CD14-positive monocyte (primary cell): ENCODE results near the gene HTR6. TPM values are rescaled to one million over a fixed set of nuclear protein-coding genes. Genes with fewer than 3 reads are reported as not detected.

ENCODE experiments used
- DNase-seq, 3 donors: peaks; one replicate each; pipeline ENCODE4 v3.0.0-alpha.2; 2011 to 2022
- H2AFZ ChIP-seq: 2 replicates; pipeline ENCODE4 v1.6.0; 2012; ENCODE audit warnings: mild to moderate bottlenecking, low read depth, low read length, inconsistent platforms; ENCODE audit not compliant: insufficient read depth, poor library complexity, severe bottlenecking
- H3K27ac ChIP-seq, 2 donors: 1 replicate in 1 of 2; 2 replicates in 1 of 2; pipeline ENCODE4 v1.5.1; 2012 to 2013; ENCODE audit warnings: low read length in 2 of 2, control low read depth in 1 of 2, inconsistent platforms in 1 of 2, low read depth in 1 of 2, mild to moderate bottlenecking in 1 of 2
- H3K27me3 ChIP-seq, 2 donors: one replicate each; pipeline versions ENCODE4 v1.6.0 to v1.6.1; 2011 to 2013; ENCODE audit warnings: low read length in 2 of 2; ENCODE audit not compliant: control insufficient read depth in 2 of 2, insufficient read depth in 2 of 2
- H3K36me3 ChIP-seq, 2 donors: replicated peaks in 1 of 2; 1 replicate in 1 of 2; 2 replicates in 1 of 2; pipeline versions ENCODE4 v1.5.1 to v1.6.1; 2012 to 2013; ENCODE audit warnings: low read length in 2 of 2, control low read depth in 1 of 2, inconsistent platforms in 1 of 2, mild to moderate bottlenecking in 1 of 2; ENCODE audit not compliant: insufficient read depth in 2 of 2, control insufficient read depth in 1 of 2
- H3K4me1 ChIP-seq, 2 donors: 1 replicate in 1 of 2; 2 replicates in 1 of 2; pipeline versions ENCODE4 v1.5.1 to v1.6.1; 2012 to 2013; ENCODE audit warnings: low read length in 2 of 2, control low read depth in 1 of 2, inconsistent platforms in 1 of 2, mild to moderate bottlenecking in 1 of 2, moderate library complexity in 1 of 2; ENCODE audit not compliant: insufficient read depth in 2 of 2, control insufficient read depth in 1 of 2
- H3K4me2 ChIP-seq: replicated peaks from 2 replicates; pipeline ENCODE3; 2012; ENCODE audit warnings: low read length, moderate library complexity, mild to moderate bottlenecking; ENCODE audit not compliant: poor library complexity, severe bottlenecking; ENCODE audit errors: extremely low read depth
- H3K4me3 ChIP-seq, 3 experiments: fragments of 200-600 bp in 1 of 3; sonication (generic) in 1 of 3; replicated peaks in 1 of 3; 1 replicate in 2 of 3; 2 replicates in 1 of 3; pipeline ENCODE4 v1.5.1; 2011 to 2013; ENCODE audit warnings: low read length in 3 of 3, mild to moderate bottlenecking in 3 of 3, control low read depth in 2 of 3, low read depth in 2 of 3, inconsistent platforms in 1 of 3, moderate library complexity in 1 of 3
- H3K79me2 ChIP-seq: 2 replicates; pipeline ENCODE4 v1.6.0; 2012; ENCODE audit warnings: mild to moderate bottlenecking, control low read depth, inconsistent platforms, low read length, moderate library complexity; ENCODE audit not compliant: insufficient read depth
- H3K9ac ChIP-seq: 2 replicates; pipeline ENCODE4 v1.6.0; 2017; ENCODE audit warnings: low read length, mild to moderate bottlenecking; ENCODE audit not compliant: insufficient read depth, poor library complexity, severe bottlenecking
- H3K9me3 ChIP-seq, 2 donors: replicated peaks in 1 of 2; 1 replicate in 1 of 2; 2 replicates in 1 of 2; pipeline versions ENCODE4 v1.5.1 to v1.6.1; 2012 to 2013; ENCODE audit warnings: low read length in 2 of 2, control low read depth in 1 of 2; ENCODE audit not compliant: control insufficient read depth in 1 of 2, insufficient read depth in 1 of 2
- H4K20me1 ChIP-seq: 2 replicates; pipeline ENCODE4 v1.6.0; 2012; ENCODE audit warnings: mild to moderate bottlenecking, low read length, control low read depth, moderate library complexity; ENCODE audit not compliant: insufficient read depth
- H3K27ac Mint-ChIP-seq, 7 donors: one replicate each; pipeline ENCODE4 v1.8.0; 2020; ENCODE audit warnings: mild to moderate bottlenecking in 7 of 7, mixed read lengths in 7 of 7, moderate library complexity in 6 of 7, inconsistent platforms in 2 of 7
- H3K27me3 Mint-ChIP-seq, 3 donors: one replicate each; pipeline ENCODE4 v1.8.0; 2021 to 2022; ENCODE audit warnings: low read depth in 3 of 3, mild to moderate bottlenecking in 3 of 3, mixed read lengths in 3 of 3, moderate library complexity in 3 of 3, inconsistent platforms in 1 of 3
- H3K36me3 Mint-ChIP-seq, 2 donors: one replicate each; pipeline ENCODE4 v1.8.0; 2020; ENCODE audit warnings: mixed read lengths in 2 of 2, inconsistent platforms in 1 of 2, mild to moderate bottlenecking in 1 of 2
- H3K4me1 Mint-ChIP-seq: one replicate; pipeline ENCODE4 v1.8.0; 2020; ENCODE audit warnings: mild to moderate bottlenecking, mixed read lengths
- H3K4me3 Mint-ChIP-seq, 2 donors: one replicate each; pipeline ENCODE4 v1.8.0; 2020; ENCODE audit warnings: mild to moderate bottlenecking in 2 of 2, mixed read lengths in 2 of 2, moderate library complexity in 1 of 2
- H3K9me3 Mint-ChIP-seq, 7 donors: one replicate each; pipeline ENCODE4 v1.8.0; 2020 to 2022; ENCODE audit warnings: mixed read lengths in 7 of 7, mild to moderate bottlenecking in 6 of 7, moderate library complexity in 6 of 7, inconsistent platforms in 2 of 7
- CTCF ChIP-seq: fragments of 200-600 bp; IDR thresholded peaks from one replicate; pipeline ENCODE4 v1.8.0; 2022; ENCODE audit warnings: antibody characterized with exemption, mild to moderate bottlenecking
- WGBS: methylation state at CpG from one replicate; pipeline ENCODE4 v1.1.5; 2013; ENCODE audit warnings: missing lambda C conversion rate; ENCODE audit not compliant: insufficient coverage; 5-methylcytosine and 5-hydroxymethylcytosine counted together
- intact Hi-C, 2 donors: fragments of 100-400 bp; cut with micrococcal nuclease; formaldehyde crosslinking; loops; one replicate each; pipeline versions ENCODE4 v1.15.0 to v1.15.1; 2023
- polyA plus RNA-seq, 3 donors: library from polyadenylated mRNA; depleted of rRNA in 1 of 3; unstranded in 2 of 3; stranded (reverse) in 1 of 3; fragments of 300-500 nt in 2 of 3; fragments of >200 nt in 1 of 3; fragmentation: Illumina TruSeq in 2 of 3; gene quantifications; 1 replicate in 2 of 3; 2 replicates in 1 of 3; pipeline ENCODE4 v1.2.3, GENCODE V29; 2012 to 2021

Gene HTR6
- polyA plus RNA-seq, 3 donors, result not detected

DNA sequence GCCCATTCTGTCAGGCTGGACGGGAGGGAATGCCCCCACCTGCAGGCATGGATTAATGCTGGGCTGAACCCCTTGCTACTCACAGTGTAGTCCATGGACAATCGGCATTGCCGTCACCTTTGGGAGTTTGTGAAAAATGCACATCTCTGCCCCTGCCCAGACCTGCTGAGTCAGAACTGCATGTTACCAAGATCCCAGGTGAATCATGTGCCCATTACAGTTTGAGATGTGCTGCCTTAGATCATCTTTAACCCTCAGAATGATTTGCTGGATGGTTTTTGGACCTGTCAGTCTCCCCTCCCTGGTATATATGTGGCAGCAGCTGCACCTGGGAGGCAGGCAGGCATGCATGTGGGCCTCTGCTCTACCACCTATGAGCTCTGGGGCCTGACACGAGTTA, 15.0 kb downstream of the HTR6 start:
- Mint-ChIP-seq H3K4me3 (no peak overlapping the region), H3K36me3 (peaks cover 6 to 9% of the 10 kb centered on the region in 2 donors), H3K27me3 (peaks cover 1 to 5% (median 4%) of the 10 kb centered on the region in 3 donors), H3K27ac (no peak overlapping the region), H3K9me3 (no peaks in the 10 kb centered on the region), H3K4me1 (no peaks in the 10 kb centered on the region)
- no peaks in the 10 kb centered on the region for H3K9me3 ChIP-seq
- no peaks in the 10 kb centered on the region for H4K20me1 ChIP-seq
- no peak overlapping the region for H3K27ac ChIP-seq
- H2AFZ ChIP-seq, result no peak overlapping the region
- no peak overlapping the region for H3K4me2 ChIP-seq
- H3K4me1 ChIP-seq, result no peaks in the 10 kb centered on the region
- H3K9ac ChIP-seq, result no peak overlapping the region
- TF ChIP-seq CTCF, result no peak
- no peak for DNase-seq
- intact Hi-C loops, result no loop called here
- no peaks in the 10 kb centered on the region for H3K79me2 ChIP-seq
- H3K4me3 ChIP-seq, result no peak overlapping the region
- 91% methylated on average over 4 of the region's 4 CpGs for WGBS
- H3K36me3 ChIP-seq, result peaks cover 2 to 12% of the 10 kb centered on the region in 2 donors
- no peaks in the 10 kb centered on the region for H3K27me3 ChIP-seq

- H3K36me3 Mint-ChIP-seq, result peaks cover 6 to 10% of the 10 kb centered on the region in 2 donors
- WGBS, result no CpG with 5 or more reads among the region's 7 CpGs
- H3K9me3 Mint-ChIP-seq, result no peaks in the 10 kb centered on the region
- Histone ChIP-seq H3K79me2 (no peaks in the 10 kb centered on the region), H3K9ac (no peak overlapping the region), H3K9me3 (no peaks in the 10 kb centered on the region), H3K4me1 (no peaks in the 10 kb centered on the region), H3K27me3 (no peaks in the 10 kb centered on the region), H3K36me3 (peaks cover 2 to 12% of the 10 kb centered on the region in 2 donors), H3K4me2 (no peak overlapping the region), H3K27ac (no peak overlapping the region), H2AFZ (no peak overlapping the region), H4K20me1 (no peaks in the 10 kb centered on the region), H3K4me3 (no peak overlapping the region)
- H3K4me1 Mint-ChIP-seq, result no peaks in the 10 kb centered on the region
- H3K27ac Mint-ChIP-seq, result no peak overlapping the region
- no peak for DNase-seq
- TF ChIP-seq CTCF, result no peak
- H3K27me3 Mint-ChIP-seq, result peaks cover 1 to 5% (median 1%) of the 10 kb centered on the region in 3 donors
- H3K4me3 Mint-ChIP-seq, result no peak overlapping the region
- intact Hi-C loops, result no loop called here
Observed at GRCh38 chr1:19680644-19681043, 16.0 kb downstream of the HTR6 start.
